ENCODE data around the gene SLC28A1. TPM values are rescaled to one million over a fixed set of nuclear protein-coding genes. Genes with fewer than 3 reads are reported as not detected.

SLC28A1 gene
- total RNA-seq, 1 experiment from 2014 or later = not detected

DNA sequence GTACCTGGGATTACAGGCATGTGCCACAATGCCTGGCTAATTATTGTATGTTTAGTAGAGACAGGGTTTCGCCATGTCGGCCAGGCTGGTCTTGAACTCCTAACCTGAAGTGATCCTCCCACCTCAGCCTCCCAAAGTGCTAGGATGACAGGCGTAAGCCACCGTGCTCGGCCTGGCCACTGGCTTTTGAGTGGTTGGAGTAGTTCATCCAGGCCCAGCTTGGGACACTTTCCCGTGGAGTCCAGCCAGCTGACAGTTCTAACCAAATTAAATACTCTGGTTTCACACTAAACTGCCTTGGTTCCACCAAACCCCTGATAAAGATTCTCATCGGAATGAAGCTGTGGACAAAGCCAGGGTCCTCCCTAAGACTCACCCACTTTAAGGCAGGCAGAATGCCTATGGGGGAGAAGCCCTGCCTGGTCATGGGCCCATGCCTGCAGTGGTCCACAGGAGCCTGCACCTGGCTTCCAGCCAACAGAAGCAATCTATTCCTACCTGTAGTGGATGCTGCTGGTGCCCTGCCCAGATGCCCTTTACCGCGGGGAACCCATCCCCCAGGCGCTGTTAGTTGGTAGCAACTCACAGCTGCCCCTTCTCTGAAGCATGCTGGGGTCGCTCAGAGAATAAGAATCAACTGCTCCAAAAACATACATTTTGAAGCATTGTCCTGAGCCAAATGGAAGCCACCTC lies 5.2 kb upstream of the SLC28A1 start:
- no peak overlapping the region for H3K9ac ChIP-seq (ENCODE audit: low read length)
- no peaks in the 10 kb centered on the region for H3K79me2 ChIP-seq (ENCODE audit: insufficient read depth, low read length)
- ChIA-PET RAD21 (ENCODE audit: low non-redundant PET in 1 of 2, low total read pairs in 2 of 2, uncharacterized antibody in 2 of 2, unreplicated experiment in 2 of 2) (no interaction called here), CTCF (interaction anchor here (1.0 to 1.9 kb wide), 12 partner anchors 9 to 308 kb away, joined by 3 to 9 read pairs (median 5); partner anchors contain the start of gene WDR73), POLR2A (interaction anchor here (1.1 to 1.2 kb wide), 2 partner anchors 163 to 225 kb away, joined by 3 to 4 read pairs; partner anchors contain the start of genes SEC11A and WDR73)
- no peak overlapping the region for H3K4me2 ChIP-seq (ENCODE audit: low read length)
- no peaks in the 10 kb centered on the region for H3K27me3 ChIP-seq (ENCODE audit: insufficient read depth, low read length)
- no peak overlapping the region for H2AFZ ChIP-seq (ENCODE audit: low read depth, low read length, poor library complexity, severe bottlenecking)
- no peak overlapping the region for H3K4me3 ChIP-seq (replicated peaks in 1 of 2; ENCODE audit: low read depth in 1 of 2, low read length in 2 of 2)
- H4K20me1 ChIP-seq (ENCODE audit: insufficient read depth) = no peaks in the 10 kb centered on the region
- DNase-seq (ENCODE audit: low read depth, low spot score) (no peak), ATAC-seq (no peak)
- no TSS peak for BruUV-seq (replicated peaks)
- peaks cover 0 to 9% of the 10 kb centered on the region in 2 experiments; a peak in 3 of 4 replicates for H3K4me1 ChIP-seq (ENCODE audit: control insufficient read depth in 1 of 2, insufficient read depth in 2 of 2, low read length in 2 of 2)
- H3K9me2 ChIP-seq (ENCODE audit: insufficient read depth) = no peaks in the 10 kb centered on the region
- intact Hi-C loops (cut with micrococcal nuclease) = loop anchor here (1.0 to 2.0 kb wide), 3 partner anchors 34 to 280 kb away; no protein-coding TSS in a partner anchor
- no peak overlapping the region for H3K27ac ChIP-seq (ENCODE audit: low read depth, low read length)
- no peak for TF ChIP-seq SP1 (IDR thresholded peaks at IDR 0.05; ENCODE audit: low read depth)
- TF ChIP-seq ELF1 (IDR thresholded peaks at IDR 0.05; ENCODE audit: borderline replicate concordance, low read depth) = no peak
- no peak for TF ChIP-seq ZNF274 (IDR thresholded peaks at IDR 0.05; ENCODE audit: low read depth, low read length)
- no peak for TF ChIP-seq TCF7L2 (IDR thresholded peaks at IDR 0.05; ENCODE audit: borderline replicate concordance, extremely low read depth, insufficient read depth, insufficient read length)
- TF ChIP-seq, protein P1, sequence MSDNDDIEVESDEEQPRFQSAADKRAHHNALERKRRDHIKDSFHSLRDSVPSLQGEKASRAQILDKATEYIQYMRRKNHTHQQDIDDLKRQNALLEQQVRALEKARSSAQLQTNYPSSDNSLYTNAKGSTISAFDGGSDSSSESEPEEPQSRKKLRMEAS (IDR thresholded peaks at IDR 0.05) = no peak
- TF ChIP-seq YY1 (IDR thresholded peaks at IDR 0.05; ENCODE audit: extremely low read depth, insufficient replicate concordance, low read depth, low read length) = no peak
- no peak for TF ChIP-seq FOSL1 (IDR thresholded peaks at IDR 0.05; ENCODE audit: low read depth)
- TF ChIP-seq, protein P2, sequence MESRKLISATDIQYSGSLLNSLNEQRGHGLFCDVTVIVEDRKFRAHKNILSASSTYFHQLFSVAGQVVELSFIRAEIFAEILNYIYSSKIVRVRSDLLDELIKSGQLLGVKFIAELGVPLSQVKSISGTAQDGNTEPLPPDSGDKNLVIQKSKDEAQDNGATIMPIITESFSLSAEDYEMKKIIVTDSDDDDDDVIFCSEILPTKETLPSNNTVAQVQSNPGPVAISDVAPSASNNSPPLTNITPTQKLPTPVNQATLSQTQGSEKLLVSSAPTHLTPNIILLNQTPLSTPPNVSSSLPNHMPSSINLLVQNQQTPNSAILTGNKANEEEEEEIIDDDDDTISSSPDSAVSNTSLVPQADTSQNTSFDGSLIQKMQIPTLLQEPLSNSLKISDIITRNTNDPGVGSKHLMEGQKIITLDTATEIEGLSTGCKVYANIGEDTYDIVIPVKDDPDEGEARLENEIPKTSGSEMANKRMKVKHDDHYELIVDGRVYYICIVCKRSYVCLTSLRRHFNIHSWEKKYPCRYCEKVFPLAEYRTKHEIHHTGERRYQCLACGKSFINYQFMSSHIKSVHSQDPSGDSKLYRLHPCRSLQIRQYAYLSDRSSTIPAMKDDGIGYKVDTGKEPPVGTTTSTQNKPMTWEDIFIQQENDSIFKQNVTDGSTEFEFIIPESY (IDR thresholded peaks at IDR 0.05; ENCODE audit: extremely low read depth, insufficient replicate concordance, low read length) = no peak
- TF ChIP-seq CBX3 (IDR thresholded peaks at IDR 0.05; ENCODE audit: low read depth) = no peak
- TF ChIP-seq ZFX (IDR thresholded peaks at IDR 0.05) = no peak
- no peak for TF ChIP-seq EZH2phosphoT487 (IDR thresholded peaks at IDR 0.05; ENCODE audit: borderline replicate concordance)
- no peaks in the 10 kb centered on the region for H3K36me3 ChIP-seq (ENCODE audit: control insufficient read depth in 1 of 2, insufficient read depth in 2 of 2, low read length in 2 of 2)
- no peaks in the 10 kb centered on the region for H3K9me3 ChIP-seq (ENCODE audit: control insufficient read depth in 1 of 2, insufficient read depth in 1 of 2, low read depth in 1 of 2, low read length in 2 of 2)
